ENCODE results near the gene ZNF230.

DNA sequence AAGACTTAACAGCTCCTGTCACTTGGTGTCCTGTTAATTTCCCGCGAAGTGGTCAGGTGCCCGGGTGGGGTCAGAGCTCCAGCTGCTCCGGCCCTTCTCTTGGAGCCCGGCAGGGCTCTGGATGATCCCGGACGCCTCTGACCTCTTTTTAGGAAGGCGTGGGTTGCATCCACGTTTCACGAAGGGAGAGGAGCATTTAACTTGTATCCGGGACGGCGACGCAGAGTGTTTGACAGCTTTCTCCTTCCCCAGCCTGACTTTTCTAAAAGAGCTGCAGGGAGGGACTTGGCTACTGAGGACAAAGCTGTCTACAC is 18.1 kb upstream of the ZNF230 start:
- TF ChIP-seq HDGF (IDR thresholded peaks at IDR 0.05; ENCODE audit: borderline replicate concordance), result no peak
- TF ChIP-seq FOXA1 (IDR thresholded peaks at IDR 0.05), result no peak
- TF ChIP-seq, protein P1, sequence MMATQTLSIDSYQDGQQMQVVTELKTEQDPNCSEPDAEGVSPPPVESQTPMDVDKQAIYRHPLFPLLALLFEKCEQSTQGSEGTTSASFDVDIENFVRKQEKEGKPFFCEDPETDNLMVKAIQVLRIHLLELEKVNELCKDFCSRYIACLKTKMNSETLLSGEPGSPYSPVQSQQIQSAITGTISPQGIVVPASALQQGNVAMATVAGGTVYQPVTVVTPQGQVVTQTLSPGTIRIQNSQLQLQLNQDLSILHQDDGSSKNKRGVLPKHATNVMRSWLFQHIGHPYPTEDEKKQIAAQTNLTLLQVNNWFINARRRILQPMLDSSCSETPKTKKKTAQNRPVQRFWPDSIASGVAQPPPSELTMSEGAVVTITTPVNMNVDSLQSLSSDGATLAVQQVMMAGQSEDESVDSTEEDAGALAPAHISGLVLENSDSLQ (IDR thresholded peaks at IDR 0.05), result no peak
